Measurements from ENCODE around the gene CFAP210.

- no peak for TF ChIP-seq CTCF (IDR thresholded peaks at IDR 0.05)
- TF ChIP-seq POLR2A (IDR thresholded peaks at IDR 0.05), result no peak
These were observed 17.8 kb downstream of the CFAP210 start for GRCh38 chr2:169676357-169676756.
